22Rv1 (cell line): ENCODE results near the gene SPRR2B.

Experiments used
- H3K27ac ChIP-seq: fragments of 450-650 bp; 2 replicates; pipeline ENCODE4 v1.5.1; 2017
- CTCF ChIP-seq: fragments of 450-650 bp; IDR thresholded peaks from 2 replicates; pipeline ENCODE4 v1.5.1; 2017; ENCODE audit warnings: mild to moderate bottlenecking
- ZFX ChIP-seq: fragments of 450-650 bp; IDR thresholded peaks from 2 replicates; pipeline ENCODE4 v1.6.1; 2017; ENCODE audit warnings: antibody characterized with exemption, borderline replicate concordance

SPRR2B gene

GRCh38 chr1:153095764-153096163 is 24.4 kb upstream of the SPRR2B start:
- no peak overlapping the region for H3K27ac ChIP-seq
- no peak for TF ChIP-seq CTCF
- no peak for TF ChIP-seq ZFX

- H3K27ac ChIP-seq, result no peak within 1 kb of the TSS
- TF ChIP-seq ZFX (no peak), CTCF (no peak)
Measured at GRCh38 chr1:153094426-153094825, 23.0 kb upstream of the SPRR2B start, which contains the start of gene SPRR2E. Gene SPRR2E (minus strand): TSS chr1:153094526. CDS start chr1:153093751, 775 bp downstream.

GRCh38 chr1:153087652-153088051 is 16.2 kb upstream of the SPRR2B start:
- TF ChIP-seq CTCF, result no peak
- TF ChIP-seq ZFX, result no peak
- H3K27ac ChIP-seq, result no peak overlapping the region

GRCh38 chr1:153081736-153082135 is 10.3 kb upstream of the SPRR2B start:
- no peak for TF ChIP-seq ZFX
- no peak for TF ChIP-seq CTCF
- no peak overlapping the region for H3K27ac ChIP-seq

GRCh38 chr1:153072806-153073726 is 1.7 kb upstream of the SPRR2B start:
- H3K27ac ChIP-seq, result no peak overlapping the region

GRCh38 chr1:153070243-153070642 is 1.2 kb downstream of the SPRR2B start:
- TF ChIP-seq ZFX, result no peak
- no peak for TF ChIP-seq CTCF
- no peak overlapping the region for H3K27ac ChIP-seq

More at GRCh38 chr1:153072806-153073726, 1.7 kb upstream of the SPRR2B start:
- TF ChIP-seq ZFX (no peak), CTCF (no peak)
